Uterus (tissue), 4 donors: Measurements from ENCODE around the gene USP20. TPM values are rescaled to one million over a fixed set of nuclear protein-coding genes. Genes with fewer than 3 reads are reported as not detected.
A peak's percentile ranks its signal among the peaks of the same experiment; 100 is the strongest.

ENCODE experiments used
- DNase-seq, 2 donors: peaks; one replicate each; pipeline ENCODE4 v3.0.0-alpha.2; 2019 to 2020
- H3K27ac ChIP-seq, 2 donors: fragments of 200-600 bp; sonication (generic); 1 replicate in 1 of 2; 2 replicates in 1 of 2; pipeline ENCODE4 v1.5.1; 2016 to 2018
- H3K27me3 ChIP-seq, 2 donors: fragments of 200-600 bp; sonication (generic); one replicate each; pipeline ENCODE4 v1.5.1; 2018 to 2019; ENCODE audit warnings: control low read depth in 1 of 2
- H3K36me3 ChIP-seq, 2 donors: fragments of 200-600 bp; sonication (generic); one replicate each; pipeline ENCODE4 v1.5.1; 2019; ENCODE audit warnings: control low read depth in 1 of 2
- H3K4me1 ChIP-seq, 2 donors: fragments of 200-600 bp; sonication (generic); one replicate each; pipeline ENCODE4 v1.5.1; 2018 to 2019; ENCODE audit warnings: control low read depth in 1 of 2
- H3K4me3 ChIP-seq, 2 donors: fragments of 200-600 bp; sonication (generic); 1 replicate in 1 of 2; 2 replicates in 1 of 2; pipeline ENCODE4 v1.5.1; 2018 to 2019; ENCODE audit warnings: mild to moderate bottlenecking in 1 of 2
- H3K9me3 ChIP-seq, 2 donors: fragments of 200-600 bp; sonication (generic); one replicate each; pipeline ENCODE4 v1.5.1; 2019; ENCODE audit warnings: control low read depth in 1 of 2
- CTCF ChIP-seq, 4 experiments: fragments of 200-600 bp in 2 of 4; fragments of 450-650 bp in 2 of 4; sonication (generic) in 2 of 4; IDR thresholded peaks; one replicate each; pipeline ENCODE4 v1.5.1; 2016 to 2019; ENCODE audit warnings: antibody characterized with exemption in 4 of 4, mild to moderate bottlenecking in 2 of 4, moderate library complexity in 1 of 4
- POLR2A ChIP-seq, 2 donors: fragments of 450-650 bp; IDR thresholded peaks; one replicate each; pipeline ENCODE4 v1.6.1; 2016; ENCODE audit warnings: antibody characterized with exemption in 2 of 2, mild to moderate bottlenecking in 1 of 2, moderate library complexity in 1 of 2
- intact Hi-C: fragments of 100-400 bp; cut with DNase I; formaldehyde crosslinking; loops from one replicate; pipeline ENCODE4 v1.15.1; 2023; ENCODE audit warnings: low total_unique reads
- total RNA-seq, 4 donors: library from RNA; depleted of rRNA in 3 of 4; stranded (reverse); fragments of >200 nt in 3 of 4; gene quantifications; one replicate each; pipeline versions ENCODE4 v1.1.0 to v1.2.4, GENCODE V29; 2014 to 2023
- donor health status: DM: yes; HTN: yes; CAD: no.

Gene USP20
- total RNA-seq, 4 donors from 2014 or later = 5.6 to 46.7 (median 11.1) TPM

- Histone ChIP-seq H3K27me3 (no peaks in the 10 kb centered on the region), H3K27ac (no peak overlapping the region), H3K4me3 (no peak overlapping the region), H3K36me3 (no peaks in the 10 kb centered on the region), H3K4me1 (peaks cover 0 to 6% of the 10 kb centered on the region in 2 donors), H3K9me3 (no peaks in the 10 kb centered on the region)
- no peak for DNase-seq
- intact Hi-C loops = no loop called here
- TF ChIP-seq POLR2A (IDR thresholded peaks at IDR 0.05) (no peak), CTCF (IDR thresholded peaks at IDR 0.05) (no peak)
These were observed 64.4 kb downstream of the USP20 start for GRCh38 chr9:129899620-129900019.

- Histone ChIP-seq H3K27ac (no peak overlapping the region), H3K4me1 (peaks cover 0 to 6% of the 10 kb centered on the region in 2 donors), H3K4me3 (no peak overlapping the region), H3K27me3 (no peaks in the 10 kb centered on the region), H3K36me3 (no peaks in the 10 kb centered on the region), H3K9me3 (no peaks in the 10 kb centered on the region)
- DNase-seq = no peak
- intact Hi-C loops = no loop called here
- TF ChIP-seq CTCF (IDR thresholded peaks at IDR 0.05) (no peak), POLR2A (IDR thresholded peaks at IDR 0.05) (no peak)
These were observed 65.2 kb downstream of the USP20 start for GRCh38 chr9:129900263-129901027.

- H3K36me3 ChIP-seq = no peaks in the 10 kb centered on the region
- intact Hi-C loops = no loop called here
- H3K27me3 ChIP-seq = no peaks in the 10 kb centered on the region
- TF ChIP-seq POLR2A (IDR thresholded peaks at IDR 0.05) = no peak
- TF ChIP-seq CTCF (IDR thresholded peaks at IDR 0.05) = no peak
- no peaks in the 10 kb centered on the region for H3K9me3 ChIP-seq
- peaks cover 0 to 6% of the 10 kb centered on the region in 2 donors for H3K4me1 ChIP-seq
- peak overlapping the region in 1 of 2 donors; percentile 22 for H3K27ac ChIP-seq
- H3K4me3 ChIP-seq = no peak overlapping the region
- DNase-seq = no peak
These were observed 66.9 kb downstream of the USP20 start for GRCh38 chr9:129901993-129902739.

GRCh38 chr9:129902740-129903134, 67.5 kb downstream of the USP20 start:
- Histone ChIP-seq H3K4me3 (no peak overlapping the region), H3K4me1 (peaks cover 0 to 6% of the 10 kb centered on the region in 2 donors), H3K9me3 (no peaks in the 10 kb centered on the region), H3K36me3 (no peaks in the 10 kb centered on the region), H3K27ac (peak overlapping the region in 1 of 2 donors; percentile 22), H3K27me3 (no peaks in the 10 kb centered on the region)
- intact Hi-C loops = no loop called here
- TF ChIP-seq CTCF (IDR thresholded peaks at IDR 0.05) (no peak), POLR2A (IDR thresholded peaks at IDR 0.05) (no peak)
- DNase-seq = no peak

GRCh38 chr9:129904734-129905133, 69.5 kb downstream of the USP20 start:
- no peak overlapping the region for H3K4me3 ChIP-seq
- H3K4me1 ChIP-seq = no peaks in the 10 kb centered on the region
- no peaks in the 10 kb centered on the region for H3K27me3 ChIP-seq
- no peaks in the 10 kb centered on the region for H3K36me3 ChIP-seq
- no peaks in the 10 kb centered on the region for H3K9me3 ChIP-seq
- TF ChIP-seq POLR2A (IDR thresholded peaks at IDR 0.05) = no peak
- no peak for TF ChIP-seq CTCF (IDR thresholded peaks at IDR 0.05)
- H3K27ac ChIP-seq = no peak overlapping the region
- no peak for DNase-seq
- intact Hi-C loops = no loop called here
